Loucy (cell line): ENCODE results near the gene B4GALNT4.

Experiments used
- CTCF ChIP-seq: fragments of 200-600 bp; sonication (generic); conservative IDR thresholded peaks from 2 replicates; pipeline ENCODE4 v1.5.1; 2014; ENCODE audit warnings: mild to moderate bottlenecking, antibody characterized with exemption, low read length
- EZH2phosphoT487 ChIP-seq: fragments of 200-600 bp; IDR thresholded peaks from 2 replicates; pipeline ENCODE4 v1.6.1; 2018; ENCODE audit warnings: antibody characterized with exemption, mild to moderate bottlenecking, moderate library complexity, borderline replicate concordance

GRCh38 chr11:420054-420910 is 51.0 kb downstream of the B4GALNT4 start:
- TF ChIP-seq CTCF (no peak), EZH2phosphoT487 (no peak)
